ENCODE results near the gene FRMD4A.

DNA sequence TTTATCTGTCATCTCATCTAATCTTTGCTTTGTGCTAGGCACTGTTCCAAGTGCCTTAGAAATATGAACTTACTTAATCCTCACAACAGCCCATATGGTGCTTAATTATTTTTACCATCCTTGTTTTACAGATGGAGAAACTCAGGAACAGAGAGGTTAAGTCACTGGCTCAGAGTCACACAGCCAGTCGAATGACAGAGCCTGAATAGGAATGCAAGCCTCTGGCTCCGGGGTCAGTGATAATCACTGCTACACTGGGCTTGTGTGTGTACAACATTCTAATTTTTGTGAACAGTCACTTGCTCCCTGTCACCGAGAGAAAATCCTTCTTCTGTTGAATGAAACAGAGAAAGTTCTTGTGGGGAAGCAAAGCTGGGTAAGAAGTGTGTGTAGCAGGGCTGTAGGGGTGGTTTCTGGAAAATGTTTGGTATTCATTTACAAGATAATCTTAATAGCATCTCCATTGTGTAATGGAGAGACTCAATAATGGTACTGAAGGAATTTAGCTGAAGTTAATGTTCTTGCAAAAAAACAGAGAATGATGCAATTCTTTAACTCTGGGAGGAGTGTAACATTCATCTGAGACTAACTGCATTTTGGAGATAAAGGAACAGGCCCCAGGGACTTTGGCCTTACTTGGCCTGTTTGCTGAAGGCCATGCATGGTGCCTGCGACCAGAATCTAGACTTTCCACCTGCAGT, 290.6 kb downstream of the FRMD4A start:
- no peak for TF ChIP-seq CTCF (IDR thresholded peaks at IDR 0.05; ENCODE audit: low read depth, low read length, poor library complexity, severe bottlenecking)
- no peak for TF ChIP-seq EZH2phosphoT487 (IDR thresholded peaks at IDR 0.05; ENCODE audit: borderline replicate concordance, low read length)
